Fibroblast of lung (primary cell): Measurements from ENCODE around the gene KRT78.

ENCODE experiments used
- CTCF ChIP-seq, 2 donors: IDR thresholded peaks in 1 of 2; conservative IDR thresholded peaks in 1 of 2; 1 replicate in 1 of 2; 2 replicates in 1 of 2; pipeline ENCODE4 v1.5.1; 2011 to 2012; ENCODE audit warnings: low read length in 2 of 2, control low read depth in 1 of 2, inconsistent platforms in 1 of 2, low read depth in 1 of 2, mild to moderate bottlenecking in 1 of 2
- EZH2 ChIP-seq: IDR thresholded peaks from 2 replicates; pipeline ENCODE4 v1.5.1; 2012; ENCODE audit warnings: low read length, control low read depth, mild to moderate bottlenecking; ENCODE audit errors: missing control alignments

DNA sequence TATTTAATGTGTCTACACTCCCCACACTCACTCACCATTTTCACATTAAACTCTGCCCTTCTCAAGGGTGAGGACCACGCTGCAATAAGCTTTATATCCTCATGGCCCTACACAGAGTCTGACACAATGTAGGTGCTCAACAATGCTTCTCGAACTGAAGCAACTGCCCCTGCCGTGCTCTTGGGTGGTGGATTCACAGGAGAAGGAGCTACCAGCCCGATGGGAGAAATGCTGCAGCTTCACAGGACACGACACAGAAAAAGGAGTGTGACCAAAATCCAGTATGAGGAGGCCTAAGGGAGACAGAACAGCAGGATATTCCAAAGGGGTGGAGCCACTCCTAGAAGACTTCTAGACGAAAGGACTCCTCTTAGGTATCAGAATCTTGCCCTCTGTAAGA is 46.4 kb downstream of the KRT78 start:
- TF ChIP-seq CTCF (conservative IDR thresholded peaks at IDR 0.05 in 1 of 2, IDR thresholded peaks at IDR 0.05 in 1 of 2; ENCODE audit: low read depth in 1 of 2, low read length in 2 of 2) (no peak), EZH2 (no peak)
